ENCODE results near the gene VPREB1.

- TF ChIP-seq CTCF (conservative IDR thresholded peaks at IDR 0.05; ENCODE audit: low read depth, low read length), result no peak
- no peak for TF ChIP-seq NFE2L2 (IDR thresholded peaks at IDR 0.05; ENCODE audit: low read depth, low read length)
- TF ChIP-seq CHD1 (IDR thresholded peaks at IDR 0.05; ENCODE audit: low read depth, low read length), result no peak
- TF ChIP-seq USF2 (IDR thresholded peaks at IDR 0.05; ENCODE audit: low read depth, low read length), result no peak
- TF ChIP-seq POLR2A (IDR thresholded peaks at IDR 0.05; ENCODE audit: low read depth, low read length), result no peak
- TF ChIP-seq BHLHE40 (IDR thresholded peaks at IDR 0.05; ENCODE audit: low read depth, low read length), result no peak
- TF ChIP-seq MXI1 (IDR thresholded peaks at IDR 0.05; ENCODE audit: borderline replicate concordance, low read depth, low read length), result no peak
- TF ChIP-seq CEBPB (IDR thresholded peaks at IDR 0.05; ENCODE audit: low read depth, low read length), result no peak
These were observed 29.7 kb upstream of the VPREB1 start for GRCh38 chr22:22214819-22215329.
